Neural cell (in vitro differentiated cells): Measurements from ENCODE around the gene SLC12A8. TPM values are rescaled to one million over a fixed set of nuclear protein-coding genes. Genes with fewer than 3 reads are reported as not detected.
A peak's percentile ranks its signal among the peaks of the same experiment; 100 is the strongest.

Experiments used
- H2AFZ ChIP-seq: fragments of 200-600, 300-800 bp; sonication (generic), shearing (Covaris generic); 2 replicates; pipeline ENCODE4 v1.6.0; 2014; ENCODE audit warnings: low read depth, mild to moderate bottlenecking, antibody characterized with exemption, low read length, moderate library complexity
- H3F3A ChIP-seq: fragments of 200-600 bp; shearing (Covaris generic); 2 replicates; pipeline ENCODE4 v1.6.1; 2016; ENCODE audit warnings: mild to moderate bottlenecking, moderate library complexity, mixed read lengths, antibody characterized with exemption, low read length; ENCODE audit not compliant: insufficient read depth, poor library complexity, severe bottlenecking
- H3K27ac ChIP-seq: fragments of 200-600, 300-800 bp; sonication (generic), shearing (Covaris generic); 2 replicates; pipeline ENCODE4 v1.5.1; 2014; ENCODE audit warnings: mild to moderate bottlenecking, low read length, moderate library complexity
- H3K27me3 ChIP-seq: fragments of 300-800, 200-600 bp; sonication (generic), shearing (Covaris generic); 2 replicates; pipeline ENCODE4 v1.6.0; 2014; ENCODE audit warnings: mild to moderate bottlenecking, low read depth, low read length, moderate library complexity; ENCODE audit not compliant: insufficient read depth
- H3K36me3 ChIP-seq: fragments of 300-800, 200-600 bp; sonication (generic), shearing (Covaris generic); 2 replicates; pipeline ENCODE4 v1.5.1; 2014; ENCODE audit warnings: mild to moderate bottlenecking, antibody characterized with exemption, low read length, moderate library complexity; ENCODE audit not compliant: insufficient read depth
- H3K4me2 ChIP-seq: fragments of 300-800, 200-600 bp; sonication (generic), shearing (Covaris generic); 2 replicates; pipeline ENCODE4 v1.6.0; 2014; ENCODE audit warnings: mild to moderate bottlenecking, low read length
- H3K4me3 ChIP-seq: fragments of 300-800, 200-600 bp; sonication (generic), shearing (Covaris generic); 2 replicates; pipeline ENCODE4 v1.5.1; 2014; ENCODE audit warnings: mild to moderate bottlenecking, low read length, moderate library complexity
- H3K79me2 ChIP-seq: fragments of 200-600 bp; shearing (Covaris generic); replicated peaks from 2 replicates; pipeline ENCODE4 v1.6.0; 2014; ENCODE audit warnings: mild to moderate bottlenecking, low read length, moderate library complexity; ENCODE audit not compliant: insufficient read depth
- H3K9ac ChIP-seq: fragments of 300-800, 200-600 bp; sonication (generic), shearing (Covaris generic); 2 replicates; pipeline ENCODE4 v1.6.1; 2016; ENCODE audit warnings: mild to moderate bottlenecking, low read length, mixed read lengths
- H3K9me2 ChIP-seq: fragments of 200-600 bp; shearing (Covaris generic); 2 replicates; pipeline ENCODE4 v1.6.1; 2016; ENCODE audit warnings: mild to moderate bottlenecking, low read length, mixed read lengths; ENCODE audit not compliant: insufficient read depth
- H3K9me3 ChIP-seq: fragments of 200-600, 300-800 bp; sonication (generic), shearing (Covaris generic); 2 replicates; pipeline ENCODE4 v1.6.1; 2016; ENCODE audit warnings: mild to moderate bottlenecking, mixed run types, low read length, moderate library complexity, mixed read lengths
- H4K20me1 ChIP-seq: fragments of 200-600 bp; shearing (Covaris generic); 2 replicates; pipeline ENCODE4 v1.6.1; 2016; ENCODE audit warnings: mild to moderate bottlenecking, mixed run types; ENCODE audit not compliant: insufficient read depth
- EP300 ChIP-seq: fragments of 450-650 bp; conservative IDR thresholded peaks from 2 replicates; pipeline ENCODE4 v1.6.1; 2014; ENCODE audit warnings: antibody characterized with exemption, mild to moderate bottlenecking, moderate library complexity; ENCODE audit not compliant: poor library complexity, severe bottlenecking
- EZH2 ChIP-seq: fragments of 200-600, 300-800 bp; shearing (Covaris generic), sonication (generic); IDR thresholded peaks from 2 replicates; pipeline ENCODE4 v1.6.1; 2014; ENCODE audit warnings: antibody characterized with exemption, low read length, borderline replicate concordance, mild to moderate bottlenecking; ENCODE audit not compliant: insufficient read depth, poor library complexity, severe bottlenecking
- MXI1 ChIP-seq: fragments of 450-650 bp; conservative IDR thresholded peaks from 2 replicates; pipeline ENCODE4 v1.6.1; 2014; ENCODE audit warnings: antibody characterized with exemption, mild to moderate bottlenecking; ENCODE audit not compliant: poor library complexity, severe bottlenecking
- POLR2AphosphoS5 ChIP-seq: IDR thresholded peaks from 2 replicates; pipeline ENCODE4 v1.6.1; 2012
- RAD21 ChIP-seq: fragments of 450-650 bp; conservative IDR thresholded peaks from 2 replicates; pipeline ENCODE4 v1.6.1; 2014; ENCODE audit warnings: antibody characterized with exemption, mild to moderate bottlenecking, moderate library complexity
- REST ChIP-seq: IDR thresholded peaks from 2 replicates; pipeline ENCODE4 v1.6.1; 2012; ENCODE audit warnings: borderline replicate concordance
- SMC3 ChIP-seq: fragments of 450-650 bp; conservative IDR thresholded peaks from 2 replicates; pipeline ENCODE4 v1.6.1; 2014; ENCODE audit warnings: antibody characterized with exemption, mild to moderate bottlenecking, moderate library complexity; ENCODE audit not compliant: poor library complexity
- TAF1 ChIP-seq: IDR thresholded peaks from 2 replicates; pipeline ENCODE4 v1.6.1; 2012; ENCODE audit warnings: low read depth
- polyA plus RNA-seq: library from polyadenylated mRNA; depleted of rRNA; stranded (reverse); fragments of >200 nt; gene quantifications from 2 replicates; pipeline ENCODE4 v1.2.3, GENCODE V29; 2014
- TF ChIP-seq, protein P1 (sequence below): fragments of 450-650 bp; IDR thresholded peaks from 2 replicates; pipeline ENCODE4 v1.5.1; 2014; ENCODE audit warnings: antibody characterized with exemption, mild to moderate bottlenecking, moderate library complexity; ENCODE audit not compliant: poor library complexity, severe bottlenecking

Gene SLC12A8
- polyA plus RNA-seq, 1 donor from 2014 or later: 4.6 TPM

GRCh38 chr3:125053304-125053699 lies 159.2 kb downstream of the SLC12A8 start:
- Histone ChIP-seq H3K79me2 (no peaks in the 10 kb centered on the region), H3K9ac (no peak overlapping the region)

GRCh38 chr3:125052624-125053303 lies 159.8 kb downstream of the SLC12A8 start:
- no peaks in the 10 kb centered on the region for H3K36me3 ChIP-seq
- no peaks in the 10 kb centered on the region for H4K20me1 ChIP-seq
- H3K79me2 ChIP-seq: no peaks in the 10 kb centered on the region
- no peaks in the 10 kb centered on the region for H3K9me3 ChIP-seq
- H3K27ac ChIP-seq: no peak overlapping the region
- peaks cover 32% of the 10 kb centered on the region for H3K27me3 ChIP-seq
- no peak overlapping the region for H2AFZ ChIP-seq
- no peak overlapping the region for H3K9ac ChIP-seq
- H3K4me2 ChIP-seq: no peak overlapping the region
- H3F3A ChIP-seq: peaks cover 5% of the 10 kb centered on the region
- no peaks in the 10 kb centered on the region for H3K9me2 ChIP-seq
- peak overlapping the region; percentile 35 for H3K4me3 ChIP-seq
- TF ChIP-seq SMC3 (no peak), EZH2 (no peak), REST (no peak), RAD21 (no peak), TAF1 (no peak), MXI1 (no peak)
- TF ChIP-seq, protein P1, sequence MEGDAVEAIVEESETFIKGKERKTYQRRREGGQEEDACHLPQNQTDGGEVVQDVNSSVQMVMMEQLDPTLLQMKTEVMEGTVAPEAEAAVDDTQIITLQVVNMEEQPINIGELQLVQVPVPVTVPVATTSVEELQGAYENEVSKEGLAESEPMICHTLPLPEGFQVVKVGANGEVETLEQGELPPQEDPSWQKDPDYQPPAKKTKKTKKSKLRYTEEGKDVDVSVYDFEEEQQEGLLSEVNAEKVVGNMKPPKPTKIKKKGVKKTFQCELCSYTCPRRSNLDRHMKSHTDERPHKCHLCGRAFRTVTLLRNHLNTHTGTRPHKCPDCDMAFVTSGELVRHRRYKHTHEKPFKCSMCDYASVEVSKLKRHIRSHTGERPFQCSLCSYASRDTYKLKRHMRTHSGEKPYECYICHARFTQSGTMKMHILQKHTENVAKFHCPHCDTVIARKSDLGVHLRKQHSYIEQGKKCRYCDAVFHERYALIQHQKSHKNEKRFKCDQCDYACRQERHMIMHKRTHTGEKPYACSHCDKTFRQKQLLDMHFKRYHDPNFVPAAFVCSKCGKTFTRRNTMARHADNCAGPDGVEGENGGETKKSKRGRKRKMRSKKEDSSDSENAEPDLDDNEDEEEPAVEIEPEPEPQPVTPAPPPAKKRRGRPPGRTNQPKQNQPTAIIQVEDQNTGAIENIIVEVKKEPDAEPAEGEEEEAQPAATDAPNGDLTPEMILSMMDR: no peak

More at GRCh38 chr3:125053304-125053699, 159.2 kb downstream of the SLC12A8 start:
- TF ChIP-seq TAF1: no peak
- TF ChIP-seq MXI1: no peak
- TF ChIP-seq, protein P1: no peak
- TF ChIP-seq REST: no peak
- TF ChIP-seq SMC3: no peak
- TF ChIP-seq EZH2: no peak
- no peak for TF ChIP-seq EP300
- no peak for TF ChIP-seq POLR2AphosphoS5
- no peak for TF ChIP-seq RAD21
- peaks cover 32% of the 10 kb centered on the region for H3K27me3 ChIP-seq
- H3F3A ChIP-seq: peaks cover 5% of the 10 kb centered on the region
- H3K4me2 ChIP-seq: no peak overlapping the region
- H3K4me3 ChIP-seq: no peak overlapping the region
- H3K9me2 ChIP-seq: no peaks in the 10 kb centered on the region
- H4K20me1 ChIP-seq: no peaks in the 10 kb centered on the region
- no peaks in the 10 kb centered on the region for H3K9me3 ChIP-seq
- H2AFZ ChIP-seq: no peak overlapping the region
- H3K36me3 ChIP-seq: no peaks in the 10 kb centered on the region
- no peak overlapping the region for H3K27ac ChIP-seq
